Measurements from ENCODE around the gene CPHXL. TPM values are rescaled to one million over a fixed set of nuclear protein-coding genes. Genes with fewer than 3 reads are reported as not detected.

CPHXL gene
- total and polyA plus RNA-seq, 9 of the 15 experiments (the other 6 are each of a cell fraction or from before 2014, with no cell fraction given): not detected

GRCh38 chr16:75764154-75764768 lies 38.0 kb upstream of the CPHXL start:
- H3K36me3 ChIP-seq (ENCODE audit: control insufficient read depth, insufficient read depth, low read length): no peaks in the 10 kb centered on the region
- no peak overlapping the region for H3K9ac ChIP-seq (ENCODE audit: insufficient read depth in 1 of 2, low read depth in 2 of 2, low read length in 2 of 2)
- H3K9me1 ChIP-seq (ENCODE audit: control insufficient read depth, insufficient read depth, low read length): no peaks in the 10 kb centered on the region
- H3K4me2 ChIP-seq (ENCODE audit: insufficient read depth, low read length): no peak overlapping the region
- DNase-seq (ENCODE audit: extremely low read depth in 1 of 4, low spot score in 3 of 4): peak; percentile 45 to 72 (median 58)
- ChIA-PET POLR2A (interaction anchor here (0.8 to 0.9 kb wide), 2 partner anchors 68 to 115 kb away, joined by 3 to 7 read pairs; no protein-coding TSS in a partner anchor), CTCF (ENCODE audit: low intra/inter-chr PET ratio) (interaction anchor here (0.6 to 2.6 kb wide), 4 partner anchors 89 to 565 kb away, joined by 3 to 10 read pairs (median 5); no protein-coding TSS in a partner anchor)
- ATAC-seq: peak; percentile 97
- H3K4me3 ChIP-seq: no peak overlapping the region
- BruUV-seq (replicated peaks): no TSS peak
- no peaks in the 10 kb centered on the region for H4K20me1 ChIP-seq (replicated peaks; ENCODE audit: control insufficient read depth, insufficient read depth, low read length)
- H3K79me2 ChIP-seq (ENCODE audit: control insufficient read depth, insufficient read depth, low read length): no peaks in the 10 kb centered on the region
- peak; percentile 90 for FAIRE-seq
- no peaks in the 10 kb centered on the region for H3K9me3 ChIP-seq (replicated peaks; ENCODE audit: control insufficient read depth, insufficient read depth, low read depth, low read length)
- 2% methylated on average over 7 of the region's 7 CpGs for WGBS (ENCODE audit: insufficient coverage, low coverage, missing lambda C conversion rate)
- no peak overlapping the region for H3K27ac ChIP-seq (ENCODE audit: extremely low read depth, low read depth, low read length)
- in situ Hi-C loops (cut with MboI) (loop anchor here (5.0 to 10.0 kb wide), 2 partner anchors 289 to 562 kb away; no protein-coding TSS in a partner anchor), intact Hi-C loops (cut with micrococcal nuclease) (loop anchor here (1.0 to 5.0 kb wide), 8 partner anchors 67 to 565 kb away; partner anchors contain the start of genes ADAT1, KARS1 and TERF2IP)
- no peaks in the 10 kb centered on the region; a peak in 1 of 5 replicates for H3K27me3 ChIP-seq (ENCODE audit: control insufficient read depth in 2 of 2, insufficient read depth in 2 of 2, low read length in 2 of 2)
- H2AFZ ChIP-seq (ENCODE audit: low read depth, low read length): no peak overlapping the region
- no peaks in the 10 kb centered on the region; a peak in 1 of 5 replicates for H3K4me1 ChIP-seq (replicated peaks in 1 of 2; ENCODE audit: control insufficient read depth in 2 of 2, insufficient read depth in 2 of 2, low read length in 2 of 2)
- TF ChIP-seq SAP30 (IDR thresholded peaks at IDR 0.05; ENCODE audit: borderline replicate concordance, insufficient read depth, low read depth, low read length, poor library complexity, severe bottlenecking) (no peak), MIER1 (IDR thresholded peaks at IDR 0.05; ENCODE audit: low read depth) (no peak), RB1 (IDR thresholded peaks at IDR 0.05; ENCODE audit: low read depth) (0 out of 2 replicates have a peak, but pooled peaks have one; percentile 24), CTBP1 (IDR thresholded peaks at IDR 0.05; ENCODE audit: borderline replicate concordance) (no peak), GMEB1 (CRISPR knock-in tag; IDR thresholded peaks at IDR 0.05) (no peak), ARID2 (IDR thresholded peaks at IDR 0.05) (0 out of 2 replicates have a peak, but pooled peaks have one; percentile 21), CCAR2 (IDR thresholded peaks at IDR 0.05; ENCODE audit: low read depth, low read length) (no peak), SMARCB1 (IDR thresholded peaks at IDR 0.05; ENCODE audit: insufficient read length, low read depth) (no peak), NFIC (IDR thresholded peaks at IDR 0.05) (no peak), ZNF224 (CRISPR knock-in tag; IDR thresholded peaks at IDR 0.05) (no peak), ZNF316 (IDR thresholded peaks at IDR 0.05) (no peak), ZFP30 (CRISPR knock-in tag; IDR thresholded peaks at IDR 0.05; ENCODE audit: borderline replicate concordance) (no peak), NR0B1 (IDR thresholded peaks at IDR 0.05; ENCODE audit: partially characterized antibody) (no peak), HEY1 (CRISPR knock-in tag; IDR thresholded peaks at IDR 0.05; ENCODE audit: borderline replicate concordance) (no peak), TAF7 (tag; IDR thresholded peaks at IDR 0.05) (no peak), TGIF2 (CRISPR knock-in tag; IDR thresholded peaks at IDR 0.05) (no peak), KLF10 (CRISPR knock-in tag; IDR thresholded peaks at IDR 0.05) (no peak), ZNF436 (CRISPR knock-in tag; IDR thresholded peaks at IDR 0.05) (no peak), ZNF398 (CRISPR knock-in tag; IDR thresholded peaks at IDR 0.05) (no peak)

All from K562 (cell line).